Stomach (tissue), 4 donors: Measurements from ENCODE around the gene ANXA5.

Experiments
- EP300 ChIP-seq: sonication (generic); formaldehyde crosslinking; IDR thresholded peaks from one replicate; pipeline ENCODE4 v1.6.1; 2017; ENCODE audit warnings: antibody characterized with exemption
- TF ChIP-seq, protein P1 (sequence below), 7 experiments: fragments of 450-650 bp in 4 of 7; fragments of 200-600 bp in 3 of 7; sonication (generic) in 3 of 7; IDR thresholded peaks; one replicate each; pipeline ENCODE4 v1.5.1; 2016 to 2019; ENCODE audit warnings: antibody characterized with exemption in 7 of 7, control low read depth in 2 of 7, mild to moderate bottlenecking in 1 of 7

DNA sequence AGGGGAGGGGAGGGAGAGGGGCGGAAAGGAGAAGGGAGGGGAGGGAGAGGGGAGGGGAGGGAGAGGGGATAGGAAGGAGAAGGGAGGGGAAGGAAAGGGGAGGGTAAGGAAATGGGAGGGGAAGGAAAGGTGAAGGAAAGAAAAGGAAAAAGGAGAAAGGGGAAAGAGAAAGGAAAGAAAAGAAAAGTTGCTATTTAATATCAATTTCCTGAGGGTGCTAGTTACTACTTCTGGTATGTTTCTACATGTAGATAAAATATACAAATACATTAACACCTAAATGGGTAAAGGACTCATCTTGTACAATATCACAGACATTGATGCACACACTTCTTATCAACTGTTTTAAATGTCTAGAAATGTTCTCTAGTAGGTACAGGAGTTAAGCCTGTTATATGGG is 22.6 kb downstream of the ANXA5 start:
- no peak for TF ChIP-seq EP300
- TF ChIP-seq, protein P1, sequence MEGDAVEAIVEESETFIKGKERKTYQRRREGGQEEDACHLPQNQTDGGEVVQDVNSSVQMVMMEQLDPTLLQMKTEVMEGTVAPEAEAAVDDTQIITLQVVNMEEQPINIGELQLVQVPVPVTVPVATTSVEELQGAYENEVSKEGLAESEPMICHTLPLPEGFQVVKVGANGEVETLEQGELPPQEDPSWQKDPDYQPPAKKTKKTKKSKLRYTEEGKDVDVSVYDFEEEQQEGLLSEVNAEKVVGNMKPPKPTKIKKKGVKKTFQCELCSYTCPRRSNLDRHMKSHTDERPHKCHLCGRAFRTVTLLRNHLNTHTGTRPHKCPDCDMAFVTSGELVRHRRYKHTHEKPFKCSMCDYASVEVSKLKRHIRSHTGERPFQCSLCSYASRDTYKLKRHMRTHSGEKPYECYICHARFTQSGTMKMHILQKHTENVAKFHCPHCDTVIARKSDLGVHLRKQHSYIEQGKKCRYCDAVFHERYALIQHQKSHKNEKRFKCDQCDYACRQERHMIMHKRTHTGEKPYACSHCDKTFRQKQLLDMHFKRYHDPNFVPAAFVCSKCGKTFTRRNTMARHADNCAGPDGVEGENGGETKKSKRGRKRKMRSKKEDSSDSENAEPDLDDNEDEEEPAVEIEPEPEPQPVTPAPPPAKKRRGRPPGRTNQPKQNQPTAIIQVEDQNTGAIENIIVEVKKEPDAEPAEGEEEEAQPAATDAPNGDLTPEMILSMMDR (IDR thresholded peaks at IDR 0.05): no peak
